Neural cell (in vitro differentiated cells): ENCODE data around the gene UNC13B. TPM values are rescaled to one million over a fixed set of nuclear protein-coding genes. Genes with fewer than 3 reads are reported as not detected.

Source experiments
- H2AFZ ChIP-seq: fragments of 200-600, 300-800 bp; sonication (generic), shearing (Covaris generic); 2 replicates; pipeline ENCODE4 v1.6.0; 2014; ENCODE audit warnings: low read depth, mild to moderate bottlenecking, antibody characterized with exemption, low read length, moderate library complexity
- H3F3A ChIP-seq: fragments of 200-600 bp; shearing (Covaris generic); 2 replicates; pipeline ENCODE4 v1.6.1; 2016; ENCODE audit warnings: mild to moderate bottlenecking, moderate library complexity, mixed read lengths, antibody characterized with exemption, low read length; ENCODE audit not compliant: insufficient read depth, poor library complexity, severe bottlenecking
- H3K27ac ChIP-seq: fragments of 200-600, 300-800 bp; sonication (generic), shearing (Covaris generic); 2 replicates; pipeline ENCODE4 v1.5.1; 2014; ENCODE audit warnings: mild to moderate bottlenecking, low read length, moderate library complexity
- H3K27me3 ChIP-seq: fragments of 300-800, 200-600 bp; sonication (generic), shearing (Covaris generic); 2 replicates; pipeline ENCODE4 v1.6.0; 2014; ENCODE audit warnings: mild to moderate bottlenecking, low read depth, low read length, moderate library complexity; ENCODE audit not compliant: insufficient read depth
- H3K36me3 ChIP-seq: fragments of 300-800, 200-600 bp; sonication (generic), shearing (Covaris generic); 2 replicates; pipeline ENCODE4 v1.5.1; 2014; ENCODE audit warnings: mild to moderate bottlenecking, antibody characterized with exemption, low read length, moderate library complexity; ENCODE audit not compliant: insufficient read depth
- H3K4me2 ChIP-seq: fragments of 300-800, 200-600 bp; sonication (generic), shearing (Covaris generic); 2 replicates; pipeline ENCODE4 v1.6.0; 2014; ENCODE audit warnings: mild to moderate bottlenecking, low read length
- H3K4me3 ChIP-seq: fragments of 300-800, 200-600 bp; sonication (generic), shearing (Covaris generic); 2 replicates; pipeline ENCODE4 v1.5.1; 2014; ENCODE audit warnings: mild to moderate bottlenecking, low read length, moderate library complexity
- H3K79me2 ChIP-seq: fragments of 200-600 bp; shearing (Covaris generic); replicated peaks from 2 replicates; pipeline ENCODE4 v1.6.0; 2014; ENCODE audit warnings: mild to moderate bottlenecking, low read length, moderate library complexity; ENCODE audit not compliant: insufficient read depth
- H3K9ac ChIP-seq: fragments of 300-800, 200-600 bp; sonication (generic), shearing (Covaris generic); 2 replicates; pipeline ENCODE4 v1.6.1; 2016; ENCODE audit warnings: mild to moderate bottlenecking, low read length, mixed read lengths
- H3K9me2 ChIP-seq: fragments of 200-600 bp; shearing (Covaris generic); 2 replicates; pipeline ENCODE4 v1.6.1; 2016; ENCODE audit warnings: mild to moderate bottlenecking, low read length, mixed read lengths; ENCODE audit not compliant: insufficient read depth
- H3K9me3 ChIP-seq: fragments of 200-600, 300-800 bp; sonication (generic), shearing (Covaris generic); 2 replicates; pipeline ENCODE4 v1.6.1; 2016; ENCODE audit warnings: mild to moderate bottlenecking, mixed run types, low read length, moderate library complexity, mixed read lengths
- H4K20me1 ChIP-seq: fragments of 200-600 bp; shearing (Covaris generic); 2 replicates; pipeline ENCODE4 v1.6.1; 2016; ENCODE audit warnings: mild to moderate bottlenecking, mixed run types; ENCODE audit not compliant: insufficient read depth
- CTCF ChIP-seq: fragments of 450-650 bp; IDR thresholded peaks from 2 replicates; pipeline ENCODE4 v1.5.1; 2014; ENCODE audit warnings: antibody characterized with exemption, mild to moderate bottlenecking, moderate library complexity; ENCODE audit not compliant: poor library complexity, severe bottlenecking
- EP300 ChIP-seq: fragments of 450-650 bp; conservative IDR thresholded peaks from 2 replicates; pipeline ENCODE4 v1.6.1; 2014; ENCODE audit warnings: antibody characterized with exemption, mild to moderate bottlenecking, moderate library complexity; ENCODE audit not compliant: poor library complexity, severe bottlenecking
- EZH2 ChIP-seq: fragments of 200-600, 300-800 bp; shearing (Covaris generic), sonication (generic); IDR thresholded peaks from 2 replicates; pipeline ENCODE4 v1.6.1; 2014; ENCODE audit warnings: antibody characterized with exemption, low read length, borderline replicate concordance, mild to moderate bottlenecking; ENCODE audit not compliant: insufficient read depth, poor library complexity, severe bottlenecking
- MXI1 ChIP-seq: fragments of 450-650 bp; conservative IDR thresholded peaks from 2 replicates; pipeline ENCODE4 v1.6.1; 2014; ENCODE audit warnings: antibody characterized with exemption, mild to moderate bottlenecking; ENCODE audit not compliant: poor library complexity, severe bottlenecking
- POLR2AphosphoS5 ChIP-seq: IDR thresholded peaks from 2 replicates; pipeline ENCODE4 v1.6.1; 2012
- RAD21 ChIP-seq: fragments of 450-650 bp; conservative IDR thresholded peaks from 2 replicates; pipeline ENCODE4 v1.6.1; 2014; ENCODE audit warnings: antibody characterized with exemption, mild to moderate bottlenecking, moderate library complexity
- REST ChIP-seq: IDR thresholded peaks from 2 replicates; pipeline ENCODE4 v1.6.1; 2012; ENCODE audit warnings: borderline replicate concordance
- SMC3 ChIP-seq: fragments of 450-650 bp; conservative IDR thresholded peaks from 2 replicates; pipeline ENCODE4 v1.6.1; 2014; ENCODE audit warnings: antibody characterized with exemption, mild to moderate bottlenecking, moderate library complexity; ENCODE audit not compliant: poor library complexity
- TAF1 ChIP-seq: IDR thresholded peaks from 2 replicates; pipeline ENCODE4 v1.6.1; 2012; ENCODE audit warnings: low read depth
- polyA plus RNA-seq: library from polyadenylated mRNA; depleted of rRNA; stranded (reverse); fragments of >200 nt; gene quantifications from 2 replicates; pipeline ENCODE4 v1.2.3, GENCODE V29; 2014

Gene UNC13B
- polyA plus RNA-seq, 1 donor from 2014 or later: 37.2 TPM

- Histone ChIP-seq H3K27me3 (no peaks in the 10 kb centered on the region), H3K4me2 (no peak overlapping the region), H3K27ac (no peak overlapping the region), H3K9ac (no peak overlapping the region), H3K36me3 (peaks cover 8% of the 10 kb centered on the region), H3K9me2 (no peaks in the 10 kb centered on the region), H4K20me1 (no peaks in the 10 kb centered on the region), H3F3A (no peaks in the 10 kb centered on the region), H3K79me2 (no peaks in the 10 kb centered on the region), H3K9me3 (no peaks in the 10 kb centered on the region), H3K4me3 (no peak overlapping the region), H2AFZ (no peak overlapping the region)
- TF ChIP-seq EP300: no peak
Observed at GRCh38 chr9:35380039-35380438, 218.2 kb downstream of the UNC13B start.

GRCh38 chr9:35380619-35381018 lies 218.8 kb downstream of the UNC13B start:
- Histone ChIP-seq H3K27me3 (no peaks in the 10 kb centered on the region), H3K79me2 (no peaks in the 10 kb centered on the region), H3K4me3 (no peak overlapping the region), H4K20me1 (no peaks in the 10 kb centered on the region), H3K27ac (no peak overlapping the region), H3K4me2 (no peak overlapping the region), H3K36me3 (peaks cover 8% of the 10 kb centered on the region), H3K9me3 (no peaks in the 10 kb centered on the region), H2AFZ (no peak overlapping the region), H3K9me2 (no peaks in the 10 kb centered on the region), H3K9ac (no peak overlapping the region), H3F3A (no peaks in the 10 kb centered on the region)
- TF ChIP-seq TAF1 (no peak), EZH2 (no peak), SMC3 (no peak), MXI1 (no peak), POLR2AphosphoS5 (no peak), RAD21 (no peak), REST (no peak), EP300 (no peak), CTCF (no peak)

- no peaks in the 10 kb centered on the region for H3F3A ChIP-seq
- H3K4me3 ChIP-seq: no peak overlapping the region
- no peaks in the 10 kb centered on the region for H4K20me1 ChIP-seq
- no peaks in the 10 kb centered on the region for H3K27me3 ChIP-seq
- TF ChIP-seq CTCF (peak; percentile 31), EZH2 (no peak), SMC3 (peak; percentile 54)
- no peak overlapping the region for H3K27ac ChIP-seq
- peaks cover 8% of the 10 kb centered on the region for H3K36me3 ChIP-seq
- H3K79me2 ChIP-seq: no peaks in the 10 kb centered on the region
- no peaks in the 10 kb centered on the region for H3K9me2 ChIP-seq
- no peak overlapping the region for H2AFZ ChIP-seq
- no peak overlapping the region for H3K9ac ChIP-seq
- no peaks in the 10 kb centered on the region for H3K9me3 ChIP-seq
- no peak overlapping the region for H3K4me2 ChIP-seq
Observed at GRCh38 chr9:35385042-35385441, 223.2 kb downstream of the UNC13B start.
